ENCODE results near the gene TMEM43. TPM values are rescaled to one million over a fixed set of nuclear protein-coding genes. Genes with fewer than 3 reads are reported as not detected.

The TMEM43 gene
- total and polyA plus RNA-seq, 2 of the 8 experiments (the other 6 are each of a cell fraction or from before 2014, with no cell fraction given), result 27.0 to 33.7 TPM

GRCh38 chr3:14156843-14157561 lies 32.1 kb downstream of the TMEM43 start:
- no peak overlapping the region for H2AFZ ChIP-seq (ENCODE audit: low read length)
- ChIA-PET CTCF (ENCODE audit: partially characterized antibody) (interaction anchor here (1.0 to 2.0 kb wide), 3 partner anchors 8 to 261 kb away, joined by 3 to 5 read pairs (median 4); no protein-coding TSS in a partner anchor), POLR2A (ENCODE audit: partially characterized antibody) (interaction anchor here (0.7 kb wide), 1 partner anchor 8 kb away, joined by 3 read pairs; no protein-coding TSS in a partner anchor)
- H3K23me2 ChIP-seq (ENCODE audit: low read depth, low read length), result no peaks in the 10 kb centered on the region; the same call in 1 of the 2 replicates
- WGBS, 2 experiments (ENCODE audit: extremely low coverage in 1 of 2, insufficient coverage in 1 of 2, insufficient read length in 1 of 2, insufficient replicate concordance in 2 of 2, low coverage in 1 of 2, low lambda C conversion rate in 2 of 2, missing lambda C conversion rate in 1 of 2), result 88% methylated on average over 13 of the region's 13 CpGs; no CpG with 5 or more reads in 1 of the 2 experiments
- H3K4me2 ChIP-seq (ENCODE audit: insufficient read depth in 1 of 2, low read depth in 2 of 2, low read length in 2 of 2), result no peak overlapping the region
- no peak overlapping the region for H3K4me3 ChIP-seq (ENCODE audit: extremely low read depth in 1 of 4, insufficient read depth in 2 of 4, low read depth in 3 of 4, low read length in 4 of 4)
- H2BK12ac ChIP-seq (ENCODE audit: low read depth, low read length), result no peak overlapping the region
- DNase-seq (ENCODE audit: low read depth in 1 of 2, low spot score in 2 of 2) (no peak), FAIRE-seq (no peak)
- TF ChIP-seq ATF3 (IDR thresholded peaks at IDR 0.05; ENCODE audit: insufficient read depth, low read depth, low read length) (no peak), HDAC2 (IDR thresholded peaks at IDR 0.05; ENCODE audit: borderline replicate concordance in 1 of 2, low read depth in 2 of 2, low read length in 2 of 2) (no peak), SP1 (IDR thresholded peaks at IDR 0.05; ENCODE audit: low read depth, low read length) (no peak), CBX5 (IDR thresholded peaks at IDR 0.05; ENCODE audit: low read depth, low read length) (no peak), TCF12 (IDR thresholded peaks at IDR 0.05; ENCODE audit: low read depth, low read length) (no peak), ZNF274 (IDR thresholded peaks at IDR 0.05; ENCODE audit: borderline replicate concordance, extremely low read depth, low read length) (no peak), BACH1 (IDR thresholded peaks at IDR 0.05; ENCODE audit: low read length) (no peak), RXRA (IDR thresholded peaks at IDR 0.05; ENCODE audit: insufficient read depth, low read depth, low read length) (no peak), JUND (IDR thresholded peaks at IDR 0.05; ENCODE audit: low read length) (no peak), JUN (IDR thresholded peaks at IDR 0.05; ENCODE audit: low read depth, low read length) (no peak)
- peaks cover 16 to 49% (median 38%) of the 10 kb centered on the region in 4 experiments; a peak in 7 of 8 replicates for H3K36me3 ChIP-seq (ENCODE audit: control insufficient read depth in 2 of 4, insufficient read depth in 4 of 4, low read length in 3 of 4)
- no peak overlapping the region; the same call in 1 of the 2 replicates for H4K8ac ChIP-seq (ENCODE audit: extremely low read depth, insufficient read depth, low read length)
- H3K9ac ChIP-seq (replicated peaks in 1 of 4; ENCODE audit: extremely low read depth in 1 of 4, low read depth in 3 of 4, low read length in 3 of 4), result no peak overlapping the region
- no peak overlapping the region for H3K56ac ChIP-seq (replicated peaks; ENCODE audit: insufficient read length, low read depth, low read length)
- no peak overlapping the region for H2AK5ac ChIP-seq (ENCODE audit: low read depth, low read length)
- H3K14ac ChIP-seq (ENCODE audit: insufficient read length), result no peak overlapping the region
- H4K5ac ChIP-seq (ENCODE audit: insufficient read length, low read depth, low read length), result no peak overlapping the region
- H3K23ac ChIP-seq (ENCODE audit: insufficient read length), result no peak overlapping the region
- no peaks in the 10 kb centered on the region for H3K9me3 ChIP-seq (ENCODE audit: insufficient read depth in 2 of 2, low read depth in 1 of 2, low read length in 1 of 2)
- no peak overlapping the region for H3K4ac ChIP-seq (replicated peaks; ENCODE audit: insufficient read length, low read depth, low read length)
- no peak overlapping the region for H2BK15ac ChIP-seq (ENCODE audit: low read length)
- H2BK20ac ChIP-seq (ENCODE audit: low read length), result no peak overlapping the region
- no peaks in the 10 kb centered on the region for H3K79me1 ChIP-seq (ENCODE audit: low read depth, low read length)
- H4K91ac ChIP-seq (replicated peaks; ENCODE audit: insufficient read length, low read length), result no peak overlapping the region
- H2BK5ac ChIP-seq (ENCODE audit: low read depth, low read length), result no peak overlapping the region
- H4K20me1 ChIP-seq (replicated peaks in 1 of 2; ENCODE audit: control insufficient read depth in 1 of 2, insufficient read depth in 2 of 2, low read length in 2 of 2), result peaks cover 4 to 7% of the 10 kb centered on the region in 2 experiments
- no peak overlapping the region for H3K18ac ChIP-seq (ENCODE audit: extremely low read depth, low read length)
- no peaks in the 10 kb centered on the region for H3K79me2 ChIP-seq (ENCODE audit: control insufficient read depth in 1 of 2, insufficient read depth in 2 of 2, low read length in 2 of 2)
- H3K27ac ChIP-seq (ENCODE audit: low read depth, low read length), result no peak overlapping the region
- H3K27me3 ChIP-seq (replicated peaks in 1 of 4; ENCODE audit: control insufficient read depth in 3 of 4, extremely low read depth in 1 of 4, insufficient read depth in 3 of 4, low read length in 3 of 4), result no peaks in the 10 kb centered on the region
- H3K4me1 ChIP-seq (replicated peaks in 1 of 4; ENCODE audit: control insufficient read depth in 3 of 4, insufficient read depth in 4 of 4, low read length in 3 of 4), result no peaks in the 10 kb centered on the region
- H2BK120ac ChIP-seq (replicated peaks; ENCODE audit: low read depth, low read length), result no peak overlapping the region
